ENCODE results near the gene PI4KA. TPM values are rescaled to one million over a fixed set of nuclear protein-coding genes. Genes with fewer than 3 reads are reported as not detected.

Gene PI4KA
- total RNA-seq, 6 donors from 2014 or later, result 68.6 to 251 (median 89.5) TPM

DNA sequence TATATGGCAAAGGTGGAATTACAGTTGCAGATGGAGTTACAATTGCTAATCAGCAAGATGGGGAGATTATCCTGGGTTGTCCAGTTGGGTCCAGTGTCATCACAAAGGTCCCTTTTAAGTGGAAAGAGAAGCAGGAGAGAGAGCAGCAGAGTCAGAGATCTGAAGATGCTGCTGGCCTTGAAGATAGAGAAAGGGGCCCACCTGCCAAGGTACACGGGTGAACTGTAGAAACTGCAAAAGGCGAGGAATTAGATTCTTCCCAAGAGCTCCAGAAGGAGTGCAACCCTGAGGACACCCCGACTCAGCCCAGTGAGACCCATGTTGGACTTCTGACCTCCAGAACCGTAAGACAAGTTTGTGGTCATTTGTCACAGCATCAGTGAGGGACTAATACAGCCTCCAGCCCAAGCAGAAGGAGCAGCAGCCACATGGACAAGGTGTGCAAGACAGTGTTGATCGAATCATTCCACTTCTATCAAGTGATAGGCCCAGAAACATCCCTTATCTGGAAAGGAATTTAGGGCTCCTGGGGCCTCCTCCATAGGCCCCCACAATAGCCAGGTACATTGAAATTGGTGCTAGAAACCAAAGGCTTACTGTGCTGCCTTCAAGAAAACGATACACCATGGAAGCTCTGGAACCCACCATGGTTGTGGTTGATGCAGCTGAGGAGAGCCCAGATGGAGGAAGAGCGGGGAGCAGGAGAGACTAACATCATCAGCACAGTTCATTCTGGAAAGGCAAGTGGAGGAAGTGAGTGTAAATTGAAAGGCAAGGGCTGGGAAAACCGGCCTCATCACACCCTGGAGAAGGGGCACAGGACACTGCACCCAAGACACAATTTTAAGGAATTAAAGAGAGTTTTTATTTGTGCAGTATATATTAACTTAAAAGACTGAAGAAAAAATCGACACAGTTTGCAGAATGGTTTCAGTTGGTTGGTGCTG lies 23.5 kb upstream of the PI4KA start:
- TF ChIP-seq CTCF (IDR thresholded peaks at IDR 0.05) (no peak), EP300 (IDR thresholded peaks at IDR 0.05) (no peak), POLR2AphosphoS5 (IDR thresholded peaks at IDR 0.05) (no peak), POLR2A (IDR thresholded peaks at IDR 0.05) (no peak)
- H3K4me3 ChIP-seq, result no peak overlapping the region
- ATAC-seq (ENCODE audit: low FRiP score in 2 of 2) (no peak), DNase-seq (no peak)
- H3K27ac ChIP-seq, result no peak overlapping the region
- H3K27me3 ChIP-seq, result no peaks in the 10 kb centered on the region
- H3K4me1 ChIP-seq, result peaks cover 0 to 8% (median 6%) of the 10 kb centered on the region in 4 donors
- peaks cover 4 to 66% (median 42%) of the 10 kb centered on the region in 4 donors for H3K36me3 ChIP-seq
- 90 to 91% methylated on average over 8 to 9 of the region's 9 CpGs for WGBS, 2 donors
- H3K9me3 ChIP-seq, result no peaks in the 10 kb centered on the region

DNA sequence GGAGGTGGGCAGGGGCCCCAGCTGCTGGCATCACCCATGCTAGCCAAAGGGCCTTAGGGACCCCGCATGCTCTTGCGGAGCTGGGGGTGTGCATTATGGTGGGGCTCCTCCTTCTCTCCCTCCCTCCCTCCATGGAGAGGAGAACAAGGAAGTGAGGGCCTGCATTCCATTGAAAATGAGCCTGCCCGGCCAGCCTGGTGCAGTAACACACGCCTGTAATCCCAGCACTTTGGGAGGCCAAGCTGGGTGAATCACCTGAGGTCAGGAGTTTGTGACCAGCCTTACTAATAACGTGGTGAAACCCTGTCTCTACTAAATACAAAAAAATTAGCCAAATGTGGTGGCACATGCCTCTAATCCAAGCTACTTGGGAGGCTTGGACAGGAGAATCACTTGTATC lies 22.6 kb upstream of the PI4KA start:
- H3K36me3 ChIP-seq, result peaks cover 4 to 66% (median 40%) of the 10 kb centered on the region in 4 donors
- H3K9me3 ChIP-seq, result no peaks in the 10 kb centered on the region
- no peak overlapping the region for H3K27ac ChIP-seq
- no peaks in the 10 kb centered on the region for H3K27me3 ChIP-seq
- TF ChIP-seq POLR2A (IDR thresholded peaks at IDR 0.05), result no peak
- no peak for TF ChIP-seq CTCF (IDR thresholded peaks at IDR 0.05)
- TF ChIP-seq POLR2AphosphoS5 (IDR thresholded peaks at IDR 0.05), result no peak
- no peak for TF ChIP-seq EP300 (IDR thresholded peaks at IDR 0.05)
- 79 to 88% methylated on average over 4 to 5 of the region's 5 CpGs for WGBS, 2 donors
- no peak overlapping the region for H3K4me3 ChIP-seq
- DNase-seq (no peak), ATAC-seq (ENCODE audit: low FRiP score in 2 of 2) (no peak)
- H3K4me1 ChIP-seq, result peaks cover 0 to 8% (median 6%) of the 10 kb centered on the region in 4 donors

DNA sequence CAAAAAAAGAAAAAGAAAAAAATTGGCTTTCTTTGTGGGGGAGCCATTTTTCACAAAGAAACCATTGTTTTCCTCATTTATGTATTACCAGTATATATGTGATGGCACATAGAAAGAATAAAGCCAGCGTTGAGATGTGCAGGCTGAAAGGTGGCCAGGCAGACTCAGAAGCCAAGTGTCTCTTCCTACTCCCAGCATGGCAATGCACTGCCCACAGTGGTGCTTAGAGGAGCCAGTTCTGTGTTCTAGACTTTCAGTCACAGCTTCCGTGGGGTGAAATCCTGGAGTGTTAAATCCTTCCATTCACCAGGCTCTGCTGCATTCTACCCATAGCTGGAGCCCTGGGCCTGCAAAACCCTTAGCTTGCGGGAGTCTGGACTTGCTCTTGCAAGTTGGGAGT lies 19.1 kb upstream of the PI4KA start:
- Histone ChIP-seq H3K9me3 (no peaks in the 10 kb centered on the region), H3K4me3 (no peak overlapping the region), H3K4me1 (no peaks in the 10 kb centered on the region), H3K27ac (no peak overlapping the region), H3K36me3 (peaks cover 0 to 59% (median 36%) of the 10 kb centered on the region in 4 donors), H3K27me3 (no peaks in the 10 kb centered on the region)
- ATAC-seq (ENCODE audit: low FRiP score in 2 of 2), result no peak
- DNase-seq, result no peak
- 96 to 97% methylated on average over 3 of the region's 3 CpGs for WGBS, 2 donors
- TF ChIP-seq POLR2AphosphoS5 (IDR thresholded peaks at IDR 0.05) (no peak), POLR2A (IDR thresholded peaks at IDR 0.05) (no peak), CTCF (IDR thresholded peaks at IDR 0.05) (no peak), EP300 (IDR thresholded peaks at IDR 0.05) (no peak)

GRCh38 chr22:20875296-20875695 lies 16.7 kb upstream of the PI4KA start:
- no peaks in the 10 kb centered on the region for H3K9me3 ChIP-seq
- no peak for TF ChIP-seq POLR2AphosphoS5 (IDR thresholded peaks at IDR 0.05)
- no peak for TF ChIP-seq POLR2A (IDR thresholded peaks at IDR 0.05)
- no peak for TF ChIP-seq CTCF (IDR thresholded peaks at IDR 0.05)
- no peak for TF ChIP-seq EP300 (IDR thresholded peaks at IDR 0.05)
- no peak overlapping the region for H3K27ac ChIP-seq
- H3K27me3 ChIP-seq, result no peaks in the 10 kb centered on the region
- no peak for ATAC-seq (ENCODE audit: low FRiP score in 2 of 2)
- H3K36me3 ChIP-seq, result peaks cover 4 to 58% (median 30%) of the 10 kb centered on the region in 4 donors
- WGBS, 2 donors, result 85% methylated on average over 1 of the region's 1 CpG
- H3K4me3 ChIP-seq, result no peak overlapping the region
- DNase-seq, result no peak
- H3K4me1 ChIP-seq, result no peaks in the 10 kb centered on the region

Measured in upper lobe of left lung (tissue), 6 donors.